Heart left ventricle (tissue), 13 donors: ENCODE results near the gene LILRA5.
"Not testable (repeated sequence)": the region's sequence is repeated elsewhere in the genome, so short reads cannot be mapped to it uniquely, and the experiment has no call there.

Experiments used
- CTCF ChIP-seq, 12 donors: fragments of 200-600 bp; sonication (generic) in 4 of 12; IDR thresholded peaks; one replicate each; pipeline versions ENCODE4 v1.5.0 to v1.8.0; 2018 to 2022; ENCODE audit warnings: antibody characterized with exemption in 12 of 12, mild to moderate bottlenecking in 5 of 12
- POLR2A ChIP-seq, 2 donors: fragments of 450-650 bp; IDR thresholded peaks; one replicate each; pipeline ENCODE4 v1.6.1; 2017; ENCODE audit warnings: antibody characterized with exemption in 2 of 2, mild to moderate bottlenecking in 2 of 2, moderate library complexity in 2 of 2
- donor health status: ischemic (EF 13 %, LVEDD 7.1; RV severe dilation, severe dysfunction).
- donor health status: DM: no; HTN: yes; CAD: no.
- donor health status: DM: no; HTN: no; CAD: no.
- donor health status: ischemic (EF 25% LVEDD 6.9; RV normal size, moderate dysfunction).
- donor health status: ischemic (EF 25% LVEDD 5.7; RV mildly dilated, moderate dysfunction).
- donor health status: ischemic (EF 35%, LVEDD 5.7; RV mildly dilated, moderate dysfunction).
- donor health status: nonischemic (EF 11% LVEDD 7.7; RV severe dilation, severe dysfunction).
- donor health status: DM: yes; HTN: yes; CAD: no.
- donor health status: PGD.
- donor health status: ischemic (EF 29% LVEDD 5.4; RV normal size, mild dysfunction).
- donor health status: nonischemic (EF 23%, LVEDD 6.1; RV moderate dilation, normal function).

GRCh38 chr19:54274516-54274915 lies 38.5 kb downstream of the LILRA5 start:
- not testable (repeated sequence) for TF ChIP-seq CTCF, POLR2A (IDR thresholded peaks at IDR 0.05)
